ENCODE data around the gene TMC6. TPM values are rescaled to one million over a fixed set of nuclear protein-coding genes. Genes with fewer than 3 reads are reported as not detected.

TMC6 gene
- total RNA-seq, 2 experiments from 2014 or later, result 124 to 258 TPM

GRCh38 chr17:78096093-78096492, 32.5 kb downstream of the TMC6 start:
- no peak for DNase-seq (ENCODE audit: low spot score)
- no peaks in the 10 kb centered on the region for H3K4me1 ChIP-seq (ENCODE audit: insufficient read depth, low read length, poor library complexity, severe bottlenecking)
- no peak overlapping the region for H3K4me3 ChIP-seq (ENCODE audit: low read depth, low read length, poor library complexity, severe bottlenecking)
- CTCF ChIA-PET (ENCODE audit: unreplicated experiment), result no interaction called here
- H3K4me2 ChIP-seq (ENCODE audit: low read length), result no peak overlapping the region
- no peak for TF ChIP-seq EZH2phosphoT487 (IDR thresholded peaks at IDR 0.05; ENCODE audit: borderline replicate concordance, low read depth, low read length)
- H3K79me2 ChIP-seq (ENCODE audit: insufficient read depth, low read depth, low read length), result no peaks in the 10 kb centered on the region
- no peak overlapping the region for H2AFZ ChIP-seq (ENCODE audit: low read length)
- no peaks in the 10 kb centered on the region for H4K20me1 ChIP-seq (ENCODE audit: insufficient read depth, low read length)
- H3K27ac ChIP-seq (ENCODE audit: low read depth, low read length, poor library complexity, severe bottlenecking), result no peak overlapping the region
- BruUV-seq (replicated peaks), result no TSS peak
- POLR2A ChIA-PET, result no interaction called here
- peaks cover 84% of the 10 kb centered on the region for H3K36me3 ChIP-seq (ENCODE audit: insufficient read depth, low read length)
- H3K9me2 ChIP-seq (ENCODE audit: insufficient read depth, low read length), result no peaks in the 10 kb centered on the region
- intact Hi-C loops (cut with micrococcal nuclease; ENCODE audit: unreplicated experiment), result no loop called here
- H3K9me3 ChIP-seq (ENCODE audit: low read length), result no peaks in the 10 kb centered on the region

- TF ChIP-seq EZH2phosphoT487 (IDR thresholded peaks at IDR 0.05; ENCODE audit: borderline replicate concordance, low read depth, low read length) (no peak), CTCF (conservative IDR thresholded peaks at IDR 0.05; ENCODE audit: low read length) (no peak)
- ChIA-PET POLR2A (no interaction called here), CTCF (ENCODE audit: unreplicated experiment) (no interaction called here)
- H4K20me1 ChIP-seq (ENCODE audit: insufficient read depth, low read length), result no peaks in the 10 kb centered on the region
- no peak overlapping the region for H2AFZ ChIP-seq (ENCODE audit: low read length)
- no peak overlapping the region for H3K4me3 ChIP-seq (ENCODE audit: low read depth, low read length, poor library complexity, severe bottlenecking)
- no peaks in the 10 kb centered on the region for H3K9me2 ChIP-seq (ENCODE audit: insufficient read depth, low read length)
- H3K4me2 ChIP-seq (ENCODE audit: low read length), result no peak overlapping the region
- no peak overlapping the region for H3K27ac ChIP-seq (ENCODE audit: low read depth, low read length, poor library complexity, severe bottlenecking)
- no peak for DNase-seq (ENCODE audit: low spot score)
- H3K4me1 ChIP-seq (ENCODE audit: insufficient read depth, low read length, poor library complexity, severe bottlenecking), result no peaks in the 10 kb centered on the region
- no peaks in the 10 kb centered on the region for H3K9me3 ChIP-seq (ENCODE audit: low read length)
- intact Hi-C loops (cut with micrococcal nuclease; ENCODE audit: unreplicated experiment), result no loop called here
- peaks cover 81% of the 10 kb centered on the region for H3K36me3 ChIP-seq (ENCODE audit: insufficient read depth, low read length)
- BruUV-seq (replicated peaks), result no TSS peak
- H3K79me2 ChIP-seq (ENCODE audit: insufficient read depth, low read depth, low read length), result no peaks in the 10 kb centered on the region
These were observed 33.5 kb downstream of the TMC6 start for GRCh38 chr17:78095035-78095434.

GRCh38 chr17:78092794-78093324, 35.7 kb downstream of the TMC6 start:
- POLR2A ChIA-PET, result interaction anchor here (0.9 kb wide), 1 partner anchor 23 kb away, joined by 3 read pairs; no protein-coding TSS in a partner anchor
- Histone ChIP-seq H3K4me1 (ENCODE audit: insufficient read depth, low read length, poor library complexity, severe bottlenecking) (no peaks in the 10 kb centered on the region), H2AFZ (ENCODE audit: low read length) (no peak overlapping the region), H3K36me3 (ENCODE audit: insufficient read depth, low read length) (peaks cover 74% of the 10 kb centered on the region), H3K79me2 (ENCODE audit: insufficient read depth, low read depth, low read length) (no peaks in the 10 kb centered on the region), H3K9me2 (ENCODE audit: insufficient read depth, low read length) (no peaks in the 10 kb centered on the region), H3K4me3 (ENCODE audit: low read depth, low read length, poor library complexity, severe bottlenecking) (no peak overlapping the region), H3K27ac (ENCODE audit: low read depth, low read length, poor library complexity, severe bottlenecking) (no peak overlapping the region), H3K9me3 (ENCODE audit: low read length) (no peaks in the 10 kb centered on the region), H4K20me1 (ENCODE audit: insufficient read depth, low read length) (no peaks in the 10 kb centered on the region), H3K4me2 (ENCODE audit: low read length) (no peak overlapping the region)
- DNase-seq (ENCODE audit: low spot score), result no peak
- intact Hi-C loops (cut with micrococcal nuclease; ENCODE audit: unreplicated experiment), result no loop called here
- CTCF ChIA-PET (ENCODE audit: unreplicated experiment), result no interaction called here
- TF ChIP-seq EZH2phosphoT487 (IDR thresholded peaks at IDR 0.05; ENCODE audit: borderline replicate concordance, low read depth, low read length), result no peak
- no peak for TF ChIP-seq CTCF (conservative IDR thresholded peaks at IDR 0.05; ENCODE audit: low read length)
- no TSS peak for BruUV-seq (replicated peaks)

Data from OCI-LY7 (cell line).